PC-3 (cell line): ENCODE data around the gene CACHD1.

ENCODE experiments used
- CTCF ChIP-seq: fragments of 300-600 bp; sonication (generic); conservative IDR thresholded peaks from 2 replicates; pipeline ENCODE4 v1.5.1; 2017; ENCODE audit warnings: antibody characterized with exemption, low read depth, mild to moderate bottlenecking, low read length
- EZH2 ChIP-seq: fragments of 300-600 bp; sonication (generic); IDR thresholded peaks from one replicate; pipeline ENCODE4 v1.6.1; 2017; ENCODE audit warnings: antibody characterized with exemption, mild to moderate bottlenecking, low read length; ENCODE audit not compliant: unreplicated experiment

GRCh38 chr1:64480999-64481772 is 11.3 kb downstream of the CACHD1 start:
- TF ChIP-seq CTCF (no peak), EZH2 (no peak)
